Transverse colon (tissue), 4 donors: ENCODE measurements around the gene KIF2A. TPM values are rescaled to one million over a fixed set of nuclear protein-coding genes. Genes with fewer than 3 reads are reported as not detected.
A peak's percentile ranks its signal among the peaks of the same experiment; 100 is the strongest.

Source experiments
- DNase-seq: peaks from one replicate; pipeline ENCODE4 v3.0.0-alpha.2; 2019
- H3K27ac ChIP-seq, 4 donors: fragments of 200-600 bp; sonication (generic); 2 replicates each; pipeline ENCODE4 v1.5.1; 2016 to 2018; ENCODE audit warnings: inconsistent platforms in 4 of 4
- H3K27me3 ChIP-seq: fragments of 200-600 bp; sonication (generic); 2 replicates; pipeline ENCODE4 v1.5.1; 2017; ENCODE audit warnings: inconsistent platforms
- H3K36me3 ChIP-seq, 4 donors: fragments of 200-600 bp; sonication (generic); 2 replicates each; pipeline ENCODE4 v1.5.1; 2017 to 2019; ENCODE audit warnings: inconsistent platforms in 4 of 4
- H3K4me1 ChIP-seq, 4 donors: fragments of 200-600 bp; sonication (generic); 2 replicates each; pipeline ENCODE4 v1.5.1; 2017 to 2020; ENCODE audit warnings: inconsistent platforms in 4 of 4
- H3K4me3 ChIP-seq, 4 donors: fragments of 200-600 bp; sonication (generic); 1 replicate in 1 of 4; 2 replicates in 3 of 4; pipeline versions ENCODE4 v1.5.1 to v1.6.1; 2017 to 2019; ENCODE audit warnings: inconsistent platforms in 4 of 4
- H3K9me3 ChIP-seq, 2 donors: fragments of 200-600 bp; sonication (generic); 2 replicates each; pipeline ENCODE4 v1.5.1; 2017 to 2019; ENCODE audit warnings: inconsistent platforms in 2 of 2
- EP300 ChIP-seq: sonication (generic); formaldehyde crosslinking; IDR thresholded peaks from one replicate; pipeline ENCODE4 v1.6.1; 2017; ENCODE audit warnings: antibody characterized with exemption, low read depth
- POLR2A ChIP-seq: fragments of 450-650 bp; IDR thresholded peaks from one replicate; pipeline ENCODE4 v1.6.1; 2016; ENCODE audit warnings: antibody characterized with exemption, mild to moderate bottlenecking, moderate library complexity
- POLR2AphosphoS5 ChIP-seq, 3 donors: sonication (generic); formaldehyde crosslinking; IDR thresholded peaks; one replicate each; pipeline ENCODE4 v1.6.1; 2016; ENCODE audit warnings: antibody characterized with exemption in 3 of 3
- WGBS, 2 donors: methylation state at CpG; one replicate each; pipeline ENCODE4 v1.1.5; 2018; ENCODE audit warnings: low coverage in 1 of 2; 5-methylcytosine and 5-hydroxymethylcytosine counted together
- in situ Hi-C, 4 donors: fragments of 200-750 bp; cut with MboI; loops; one replicate each; pipeline versions ENCODE4 v1.15.0 to v1.15.1; 2017; ENCODE audit warnings: low sequenced_read_pairs in 3 of 4, low pct_ligation_motif_present in 1 of 4, low pct_unique_long_range_greater_than_20kb in 1 of 4
- intact Hi-C: fragments of 100-400 bp; cut with DNase I; formaldehyde crosslinking; loops from one replicate; pipeline ENCODE4 v1.15.1; 2023; ENCODE audit warnings: low total_unique reads
- total RNA-seq, 4 donors: library from RNA; depleted of rRNA; stranded (reverse); fragments of >200 nt; gene quantifications; one replicate each; pipeline ENCODE4 v1.1.0, GENCODE V29; 2016
- TF ChIP-seq, protein P1 (sequence below), 5 experiments: fragments of 200-600 bp in 3 of 5; fragments of 450-650 bp in 2 of 5; sonication (generic) in 3 of 5; IDR thresholded peaks; 1 replicate in 2 of 5; 2 replicates in 3 of 5; pipeline ENCODE4 v1.5.1; 2016 to 2017; ENCODE audit warnings: antibody characterized with exemption in 5 of 5, inconsistent platforms in 3 of 5, mild to moderate bottlenecking in 2 of 5, moderate library complexity in 1 of 5

Gene KIF2A
- total RNA-seq, 4 donors from 2014 or later, result 15.3 to 61.9 (median 32.7) TPM

DNA sequence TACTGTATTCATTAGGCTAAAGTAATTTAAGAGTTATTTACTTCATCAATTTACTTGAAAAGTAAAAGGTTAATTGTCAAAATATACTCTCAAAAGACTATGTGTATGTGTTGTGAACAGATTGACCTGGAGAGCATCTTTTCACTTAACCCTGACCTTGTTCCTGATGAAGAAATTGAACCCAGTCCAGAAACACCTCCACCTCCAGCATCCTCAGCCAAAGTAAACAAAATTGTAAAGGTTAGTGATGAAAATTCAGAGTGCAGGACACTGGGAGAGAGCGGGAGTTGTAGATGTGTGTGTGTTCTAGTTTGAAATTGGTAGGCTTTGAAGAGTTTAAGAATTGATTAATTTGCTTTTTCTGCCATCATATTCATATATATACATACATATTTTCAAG, 41.9 kb downstream of the KIF2A start:
- DNase-seq, result no peak
- peaks cover 0 to 23% (median 6%) of the 10 kb centered on the region in 4 donors for H3K36me3 ChIP-seq
- intact Hi-C loops, result no loop called here

GRCh38 chr5:62348723-62349481, 42.9 kb downstream of the KIF2A start:
- Histone ChIP-seq H3K36me3 (peaks cover 0 to 30% (median 7%) of the 10 kb centered on the region in 4 donors), H3K4me1 (peaks cover 0 to 7% (median 0%) of the 10 kb centered on the region in 4 donors), H3K27me3 (no peaks in the 10 kb centered on the region), H3K4me3 (no peak overlapping the region), H3K9me3 (no peaks in the 10 kb centered on the region), H3K27ac (no peak overlapping the region)
- TF ChIP-seq POLR2AphosphoS5 (IDR thresholded peaks at IDR 0.05), result no peak
- TF ChIP-seq EP300, result no peak
- TF ChIP-seq POLR2A, result no peak
- TF ChIP-seq, protein P1, sequence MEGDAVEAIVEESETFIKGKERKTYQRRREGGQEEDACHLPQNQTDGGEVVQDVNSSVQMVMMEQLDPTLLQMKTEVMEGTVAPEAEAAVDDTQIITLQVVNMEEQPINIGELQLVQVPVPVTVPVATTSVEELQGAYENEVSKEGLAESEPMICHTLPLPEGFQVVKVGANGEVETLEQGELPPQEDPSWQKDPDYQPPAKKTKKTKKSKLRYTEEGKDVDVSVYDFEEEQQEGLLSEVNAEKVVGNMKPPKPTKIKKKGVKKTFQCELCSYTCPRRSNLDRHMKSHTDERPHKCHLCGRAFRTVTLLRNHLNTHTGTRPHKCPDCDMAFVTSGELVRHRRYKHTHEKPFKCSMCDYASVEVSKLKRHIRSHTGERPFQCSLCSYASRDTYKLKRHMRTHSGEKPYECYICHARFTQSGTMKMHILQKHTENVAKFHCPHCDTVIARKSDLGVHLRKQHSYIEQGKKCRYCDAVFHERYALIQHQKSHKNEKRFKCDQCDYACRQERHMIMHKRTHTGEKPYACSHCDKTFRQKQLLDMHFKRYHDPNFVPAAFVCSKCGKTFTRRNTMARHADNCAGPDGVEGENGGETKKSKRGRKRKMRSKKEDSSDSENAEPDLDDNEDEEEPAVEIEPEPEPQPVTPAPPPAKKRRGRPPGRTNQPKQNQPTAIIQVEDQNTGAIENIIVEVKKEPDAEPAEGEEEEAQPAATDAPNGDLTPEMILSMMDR (IDR thresholded peaks at IDR 0.05), result no peak
- in situ Hi-C loops, result no loop called here
- DNase-seq, result no peak
- intact Hi-C loops, result no loop called here
- WGBS, 2 donors, result 91 to 94% methylated on average over 1 of the region's 1 CpG

More for the DNA sequence above, 41.9 kb downstream of the KIF2A start:
- WGBS, 2 donors, result 92% methylated on average over 1 of the region's 1 CpG
- Histone ChIP-seq H3K9me3 (no peaks in the 10 kb centered on the region), H3K27ac (no peak overlapping the region), H3K4me3 (no peak overlapping the region), H3K27me3 (no peaks in the 10 kb centered on the region), H3K4me1 (peaks cover 0 to 7% (median 0%) of the 10 kb centered on the region in 4 donors)
- in situ Hi-C loops, result no loop called here
- no peak for TF ChIP-seq EP300
- no peak for TF ChIP-seq POLR2A
- TF ChIP-seq, protein P1 (IDR thresholded peaks at IDR 0.05), result no peak
- TF ChIP-seq POLR2AphosphoS5 (IDR thresholded peaks at IDR 0.05), result no peak

GRCh38 chr5:62354028-62354874, 48.2 kb downstream of the KIF2A start:
- intact Hi-C loops, result loop anchor here (10.0 kb wide), 1 partner anchor 139 kb away; no protein-coding TSS in a partner anchor
- DNase-seq, result no peak
- H3K36me3 ChIP-seq, result peaks cover 0 to 30% (median 9%) of the 10 kb centered on the region in 4 donors

More at GRCh38 chr5:62354028-62354874, 48.2 kb downstream of the KIF2A start:
- Histone ChIP-seq H3K27ac (no peak overlapping the region), H3K27me3 (no peaks in the 10 kb centered on the region), H3K4me3 (no peak overlapping the region), H3K4me1 (no peaks in the 10 kb centered on the region), H3K9me3 (no peaks in the 10 kb centered on the region)
- in situ Hi-C loops, result loop anchor here in 2 of 4 donors (10.0 kb wide), 2 partner anchors 129 to 139 kb away; no protein-coding TSS in a partner anchor
- TF ChIP-seq EP300 (no peak), POLR2A (no peak), POLR2AphosphoS5 (IDR thresholded peaks at IDR 0.05) (no peak)
- TF ChIP-seq, protein P1 (IDR thresholded peaks at IDR 0.05), result peak; percentile 58 to 69 (median 64)
